GM12891 (cell line): ENCODE data around the gene DLGAP4.

Source experiments
- POLR2A ChIP-seq: IDR thresholded peaks from 2 replicates; pipeline ENCODE4 v1.6.1; 2011; ENCODE audit warnings: low read depth, low read length, control low read depth
- POLR2AphosphoS5 ChIP-seq: IDR thresholded peaks from 2 replicates; pipeline ENCODE4 v1.6.1; 2011; ENCODE audit warnings: low read depth, low read length, control low read depth
- POU2F2 ChIP-seq: IDR thresholded peaks from 2 replicates; pipeline ENCODE4 v1.6.1; 2011; ENCODE audit warnings: low read depth, mild to moderate bottlenecking, control low read depth, low read length, moderate library complexity
- SPI1 ChIP-seq: IDR thresholded peaks from 2 replicates; pipeline ENCODE4 v1.6.1; 2011; ENCODE audit warnings: low read depth, low read length, control low read depth
- TAF1 ChIP-seq: IDR thresholded peaks from 2 replicates; pipeline ENCODE4 v1.6.1; 2011; ENCODE audit warnings: low read depth, low read length, control low read depth

DNA sequence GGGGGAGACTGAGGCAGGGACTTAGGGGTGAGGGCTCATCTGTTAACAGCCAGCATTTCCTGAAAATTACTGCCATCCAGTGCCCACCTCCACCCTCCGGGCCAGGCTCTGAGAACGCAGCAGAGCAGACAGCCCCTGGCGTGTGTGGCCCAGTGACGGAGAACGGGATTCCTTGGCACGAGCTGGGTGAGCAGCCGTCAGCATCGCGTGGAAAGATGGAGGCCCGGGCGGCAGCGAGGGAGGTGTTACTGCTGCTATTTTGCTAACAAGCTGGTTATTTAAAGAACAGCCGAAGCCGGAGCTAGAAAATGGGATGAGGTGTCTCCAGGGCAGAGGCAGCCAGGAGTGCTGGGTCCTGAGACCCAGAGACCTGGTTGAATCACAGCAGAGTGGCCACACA lies 62.7 kb downstream of the DLGAP4 start:
- TF ChIP-seq TAF1 (no peak), POLR2A (no peak), POLR2AphosphoS5 (no peak), POU2F2 (no peak), SPI1 (no peak)
